ENCODE results near the gene STAT6. TPM values are rescaled to one million over a fixed set of nuclear protein-coding genes. Genes with fewer than 3 reads are reported as not detected.

STAT6 gene
- polyA plus RNA-seq, 1 donor from 2014 or later: 130 TPM

DNA sequence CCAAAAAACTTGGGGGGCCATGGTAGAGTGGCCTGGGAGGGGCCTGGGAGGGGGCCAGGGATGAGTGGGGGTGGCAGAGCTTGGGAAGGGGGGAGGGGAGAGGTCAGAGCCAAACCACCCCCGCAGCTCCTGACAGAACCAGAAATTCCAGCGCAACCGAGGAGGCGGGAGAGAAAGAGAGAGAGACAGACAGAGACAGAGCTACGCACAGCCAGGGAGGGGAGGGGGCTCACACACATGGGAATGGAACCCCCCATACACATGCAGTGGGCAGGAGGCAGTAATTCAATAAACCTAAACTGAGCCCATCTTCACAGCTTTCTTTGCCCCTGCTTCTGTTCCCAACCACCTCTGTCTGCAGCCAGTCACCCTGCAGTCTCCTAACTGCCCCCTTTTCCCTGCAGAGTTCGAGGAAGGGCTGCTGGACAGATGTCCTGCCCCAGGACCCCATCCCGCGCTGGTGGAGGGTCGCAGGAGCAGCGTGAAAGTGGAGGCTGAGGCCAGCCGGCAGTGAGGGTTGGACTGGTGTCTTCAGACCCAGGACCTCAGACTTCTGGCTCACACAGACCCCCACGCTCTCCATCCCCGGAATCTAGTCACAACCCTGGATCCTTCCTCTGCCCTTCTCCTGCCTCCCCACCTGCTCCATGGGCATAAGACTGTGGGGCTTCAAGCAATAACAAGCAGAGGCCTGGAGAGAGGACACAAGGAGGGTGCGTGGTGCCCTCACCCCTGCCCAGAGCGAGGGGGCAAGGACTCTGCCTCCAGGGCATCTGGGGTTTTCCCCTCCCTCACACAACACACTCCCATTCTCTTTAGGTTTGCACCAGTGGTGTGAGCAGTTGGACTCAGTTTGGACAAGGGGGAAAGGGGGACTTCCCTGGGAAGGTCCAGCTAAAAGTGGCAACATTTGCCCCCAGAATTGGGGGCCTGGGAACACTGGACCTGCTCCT is 16.7 kb downstream of the STAT6 start:
- Mint-ChIP-seq H3K27ac (peak overlapping the region; percentile 47 to 91 (median 71)), H3K4me3 (peak overlapping the region in 3 of 4 donors; percentile 63 to 91 (median 81)), H3K4me1 (peaks cover 25 to 33% (median 27%) of the 10 kb centered on the region in 3 donors), H3K36me3 (peaks cover 1% of the 10 kb centered on the region), H3K27me3 (no peaks in the 10 kb centered on the region), H3K9me3 (no peaks in the 10 kb centered on the region)

DNA sequence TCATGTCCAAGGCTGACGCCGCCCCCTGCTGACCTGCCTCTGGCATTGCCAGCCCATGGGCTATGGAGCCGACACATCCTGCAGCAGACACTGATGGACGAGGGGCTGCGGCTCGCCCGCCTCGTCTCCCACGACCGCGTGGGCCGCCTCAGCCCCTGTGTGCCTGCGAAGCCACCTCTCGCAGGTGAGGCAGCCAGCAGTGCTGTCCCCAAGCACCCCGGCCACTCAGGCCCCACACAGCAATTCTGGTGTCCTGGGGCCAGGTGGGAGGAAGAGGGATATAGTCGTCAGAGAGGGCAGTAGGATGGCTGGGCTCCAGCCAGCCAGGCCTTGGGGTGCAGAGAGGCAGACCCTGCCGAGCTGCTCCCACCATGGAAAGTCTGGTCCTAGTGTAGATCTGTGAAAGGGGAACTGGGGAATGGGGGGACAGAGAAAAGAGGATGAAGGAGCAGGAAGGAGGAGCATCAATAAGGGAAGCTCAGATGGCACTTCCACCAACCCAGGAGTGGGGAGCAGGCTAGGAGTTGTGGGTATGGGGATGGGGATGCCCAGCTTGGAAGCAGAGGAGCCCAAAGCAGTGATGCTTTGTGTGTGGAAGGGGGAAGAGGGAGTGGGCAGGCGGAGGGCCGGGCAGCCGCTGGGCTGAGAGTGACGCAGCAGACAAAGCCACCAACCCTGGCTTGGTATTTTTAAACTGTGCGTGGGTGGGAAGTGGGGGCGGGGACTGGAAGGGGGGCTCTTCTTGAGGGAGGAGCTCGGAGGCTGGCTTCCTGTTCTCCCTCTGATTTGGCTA is 17.6 kb downstream of the STAT6 start:
- H3K27me3 Mint-ChIP-seq: no peaks in the 10 kb centered on the region
- peaks cover 1% of the 10 kb centered on the region for H3K36me3 Mint-ChIP-seq
- H3K4me3 Mint-ChIP-seq: peak overlapping the region; percentile 74 to 91 (median 86)
- H3K4me1 Mint-ChIP-seq: peaks cover 25 to 33% (median 28%) of the 10 kb centered on the region in 3 donors
- H3K9me3 Mint-ChIP-seq: no peaks in the 10 kb centered on the region
- H3K27ac Mint-ChIP-seq: peak overlapping the region; percentile 6 to 91 (median 89)

DNA sequence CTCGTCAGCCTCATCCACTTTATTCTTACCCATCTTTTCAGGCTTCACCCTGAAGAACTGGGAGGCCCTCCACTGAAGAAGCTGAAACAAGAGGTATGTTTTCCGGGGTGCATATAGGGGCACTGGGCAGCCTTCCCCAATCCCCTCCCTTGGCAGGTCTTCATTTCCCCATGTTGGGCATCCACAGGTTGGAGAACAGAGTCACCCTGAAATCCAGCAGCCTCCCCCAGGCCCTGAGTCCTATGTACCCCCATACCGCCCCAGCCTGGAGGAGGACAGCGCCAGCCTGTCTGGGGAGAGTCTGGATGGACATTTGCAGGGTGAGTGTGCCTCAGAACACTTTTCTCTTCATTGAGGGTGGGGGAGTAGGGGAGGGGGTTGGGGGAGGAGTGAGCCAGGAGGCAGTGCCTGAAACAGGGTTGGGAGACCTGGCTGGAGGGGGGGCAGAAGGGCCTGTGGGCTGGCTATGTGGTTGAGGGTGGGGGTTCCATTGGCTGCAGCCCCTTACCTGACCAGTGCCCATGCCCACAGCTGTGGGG is 18.2 kb downstream of the STAT6 start:
- Mint-ChIP-seq H3K4me3 (peak overlapping the region; percentile 25 to 87 (median 74)), H3K9me3 (no peaks in the 10 kb centered on the region), H3K4me1 (peaks cover 25 to 35% (median 33%) of the 10 kb centered on the region in 3 donors), H3K36me3 (peaks cover 1% of the 10 kb centered on the region), H3K27me3 (no peaks in the 10 kb centered on the region), H3K27ac (peak overlapping the region; percentile 41 to 91 (median 59))

DNA sequence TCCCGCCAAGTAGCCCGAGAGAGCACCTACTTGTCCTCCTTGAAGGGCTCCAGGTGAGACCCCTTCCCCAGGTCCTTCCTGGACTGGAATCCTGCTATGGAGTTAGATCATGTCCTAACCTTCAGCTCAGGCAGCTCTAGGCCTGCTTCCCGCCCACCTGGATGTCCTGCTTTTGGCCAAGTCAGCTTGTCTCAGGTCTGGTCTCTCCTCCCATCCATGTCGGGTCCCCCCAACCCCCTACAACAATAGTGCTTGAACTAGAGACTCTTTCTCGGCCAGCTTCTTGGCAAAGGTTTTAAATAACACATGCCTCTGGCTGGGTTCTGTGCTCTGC is 18.7 kb downstream of the STAT6 start:
- Mint-ChIP-seq H3K27ac (peak overlapping the region; percentile 41 to 83 (median 59)), H3K9me3 (no peaks in the 10 kb centered on the region), H3K27me3 (no peaks in the 10 kb centered on the region), H3K4me3 (peak overlapping the region; percentile 25 to 87 (median 74)), H3K4me1 (peaks cover 25 to 36% (median 33%) of the 10 kb centered on the region in 3 donors), H3K36me3 (peaks cover 1% of the 10 kb centered on the region)

DNA sequence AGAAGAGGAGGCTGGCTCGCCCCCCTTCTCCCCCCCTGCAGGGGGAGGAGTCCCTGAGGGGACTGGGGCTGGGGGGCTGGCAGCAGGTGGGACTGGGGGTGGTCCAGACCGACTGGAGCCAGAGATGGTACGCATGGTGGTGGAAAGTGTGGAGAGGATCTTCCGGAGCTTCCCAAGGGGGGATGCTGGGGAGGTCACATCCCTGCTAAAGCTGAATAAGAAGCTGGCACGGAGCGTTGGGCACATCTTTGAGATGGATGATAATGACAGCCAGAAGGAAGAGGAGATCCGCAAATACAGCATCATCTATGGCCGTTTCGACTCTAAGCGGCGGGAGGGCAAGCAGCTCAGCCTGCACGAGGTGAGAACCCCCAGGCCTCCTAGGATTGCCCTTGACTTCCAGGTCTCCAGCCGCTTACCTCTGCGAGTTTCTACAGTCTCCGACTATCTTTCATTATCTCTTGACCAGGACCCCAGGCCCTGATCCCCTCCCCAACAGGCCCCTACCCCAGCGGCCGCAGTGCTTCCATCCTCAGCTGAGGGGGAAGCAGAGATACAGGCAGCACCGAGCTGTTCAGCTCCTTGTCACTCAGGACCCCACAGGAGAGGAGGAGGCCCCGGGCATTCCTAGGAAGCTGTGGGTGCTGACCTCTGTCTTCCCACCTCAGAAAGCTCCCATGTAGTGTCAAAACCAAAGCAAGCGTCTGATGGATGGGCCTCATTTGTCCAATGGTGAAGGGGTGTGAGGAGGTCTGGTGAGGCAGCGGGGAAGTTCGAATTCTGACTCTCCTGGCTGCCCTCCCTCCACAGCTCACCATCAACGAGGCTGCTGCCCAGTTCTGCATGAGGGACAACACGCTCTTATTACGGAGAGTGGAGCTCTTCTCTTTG is 19.3 kb downstream of the STAT6 start:
- Mint-ChIP-seq H3K4me1 (peaks cover 25 to 37% (median 33%) of the 10 kb centered on the region in 3 donors), H3K9me3 (no peaks in the 10 kb centered on the region), H3K36me3 (peaks cover 1% of the 10 kb centered on the region), H3K27me3 (no peaks in the 10 kb centered on the region), H3K4me3 (peak overlapping the region in 3 of 4 donors; percentile 49 to 87 (median 82)), H3K27ac (peak overlapping the region; percentile 59 to 85 (median 83))

DNA sequence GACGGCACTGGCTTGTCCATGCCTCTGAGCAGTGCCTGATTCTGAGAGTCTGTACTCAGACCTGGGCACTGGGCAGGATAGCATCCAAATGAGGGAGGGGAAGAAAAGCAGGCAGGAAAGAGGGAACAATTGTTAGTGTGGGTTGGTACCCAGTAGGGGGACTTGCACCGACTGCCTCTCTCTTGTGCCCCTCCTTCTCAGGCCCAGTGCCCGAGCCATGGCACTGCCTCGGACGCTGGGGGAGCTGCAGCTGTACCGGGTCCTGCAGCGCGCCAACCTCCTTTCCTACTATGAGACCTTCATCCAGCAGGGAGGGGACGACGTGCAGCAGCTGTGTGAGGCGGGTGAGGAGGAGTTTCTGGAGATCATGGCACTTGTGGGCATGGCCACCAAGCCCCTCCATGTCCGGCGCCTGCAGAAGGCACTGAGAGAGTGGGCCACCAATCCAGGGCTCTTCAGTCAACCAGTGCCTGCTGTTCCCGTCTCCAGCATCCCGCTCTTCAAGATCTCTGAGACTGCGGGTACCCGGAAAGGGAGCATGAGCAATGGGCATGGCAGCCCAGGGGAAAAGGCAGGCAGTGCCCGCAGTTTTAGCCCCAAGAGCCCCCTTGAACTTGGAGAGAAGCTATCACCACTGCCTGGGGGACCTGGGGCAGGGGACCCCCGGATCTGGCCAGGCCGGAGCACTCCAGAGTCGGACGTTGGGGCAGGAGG is 20.1 kb downstream of the STAT6 start:
- no peaks in the 10 kb centered on the region for H3K27me3 Mint-ChIP-seq
- peaks cover 1% of the 10 kb centered on the region for H3K36me3 Mint-ChIP-seq
- H3K9me3 Mint-ChIP-seq: no peaks in the 10 kb centered on the region
- peak overlapping the region in 2 of 3 donors; percentile 34 to 92 for H3K27ac Mint-ChIP-seq
- peak overlapping the region in 2 of 4 donors; percentile 49 to 96 for H3K4me3 Mint-ChIP-seq
- H3K4me1 Mint-ChIP-seq: peaks cover 32 to 43% (median 35%) of the 10 kb centered on the region in 3 donors

DNA sequence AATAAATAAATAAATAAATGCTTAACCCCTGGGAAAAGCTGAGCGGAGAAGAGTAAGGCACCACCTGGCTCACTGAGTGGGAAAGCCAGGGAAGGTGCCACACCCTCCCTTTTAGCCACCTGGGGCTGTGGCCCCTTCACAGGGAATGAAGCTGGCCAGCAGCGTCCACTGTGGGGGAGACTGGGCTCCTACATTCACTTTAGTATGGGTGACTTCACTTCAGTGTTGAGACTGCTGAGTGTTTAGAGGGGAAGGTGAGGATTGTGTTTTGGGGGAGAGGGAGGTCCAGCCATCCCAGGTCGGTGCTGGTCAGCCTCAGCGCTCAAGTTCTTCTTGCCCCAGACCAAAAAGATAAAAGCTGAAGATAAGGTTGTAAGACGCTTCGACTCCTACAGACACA is 20.7 kb downstream of the STAT6 start:
- no peaks in the 10 kb centered on the region for H3K9me3 Mint-ChIP-seq
- peak overlapping the region in 2 of 3 donors; percentile 34 to 92 for H3K27ac Mint-ChIP-seq
- H3K4me1 Mint-ChIP-seq: peaks cover 35 to 39% (median 36%) of the 10 kb centered on the region in 3 donors
- H3K27me3 Mint-ChIP-seq: no peaks in the 10 kb centered on the region
- H3K4me3 Mint-ChIP-seq: peak overlapping the region in 2 of 4 donors; percentile 49 to 96
- peaks cover 1% of the 10 kb centered on the region for H3K36me3 Mint-ChIP-seq

DNA sequence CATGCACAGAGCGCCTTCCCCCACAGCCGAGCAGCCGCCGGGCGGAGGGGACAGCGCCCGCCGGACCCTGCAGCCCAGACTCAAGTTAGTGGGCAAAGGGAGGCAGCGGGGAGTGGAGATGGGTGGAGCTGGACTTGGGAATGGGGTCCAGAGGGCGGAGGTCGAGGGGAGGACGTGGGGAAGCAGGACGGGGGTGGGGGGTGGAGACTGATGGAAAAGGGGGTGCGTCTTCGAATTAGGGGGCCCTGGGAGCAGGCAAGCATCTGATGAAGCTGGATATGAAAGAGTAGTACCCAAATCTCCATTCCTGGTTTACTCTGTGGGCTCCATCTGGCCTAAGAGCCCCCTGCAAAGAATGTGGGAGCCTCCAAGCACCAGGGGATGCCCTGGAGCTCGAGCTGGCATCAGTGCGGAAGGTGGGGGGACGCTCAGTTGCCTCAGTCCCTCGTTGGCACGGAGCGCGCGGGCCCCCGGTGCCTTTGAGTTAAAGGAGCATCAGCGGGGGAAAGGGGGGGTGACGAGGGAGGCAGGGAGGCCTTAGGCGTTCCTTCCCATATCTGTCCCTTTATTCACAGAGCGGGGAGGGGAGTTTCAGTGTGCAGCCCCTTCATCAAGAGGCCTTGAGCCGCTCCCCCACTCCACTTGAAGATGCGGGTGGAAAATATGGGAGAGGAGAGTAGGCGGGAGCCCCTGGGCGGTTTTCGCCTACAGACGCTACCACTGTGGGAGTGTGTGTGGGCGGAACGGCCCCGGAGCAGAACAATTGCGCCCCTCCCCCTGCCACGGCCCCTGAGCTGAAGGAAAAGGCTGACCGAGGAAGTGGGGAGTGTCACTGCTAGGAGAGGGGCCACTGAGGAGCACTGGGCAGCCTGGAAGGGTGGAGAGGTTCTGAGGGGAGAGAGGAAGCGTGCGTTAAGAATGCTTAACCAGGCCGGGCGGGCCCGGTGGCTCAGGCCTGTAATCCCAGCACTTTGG is 21.6 kb downstream of the STAT6 start:
- Mint-ChIP-seq H3K4me1 (peaks cover 34 to 44% (median 40%) of the 10 kb centered on the region in 3 donors), H3K9me3 (no peaks in the 10 kb centered on the region), H3K27me3 (no peaks in the 10 kb centered on the region), H3K4me3 (peak overlapping the region; percentile 91 to 98 (median 96)), H3K27ac (peak overlapping the region; percentile 88 to 92 (median 90)), H3K36me3 (peaks cover 1% of the 10 kb centered on the region)

DNA sequence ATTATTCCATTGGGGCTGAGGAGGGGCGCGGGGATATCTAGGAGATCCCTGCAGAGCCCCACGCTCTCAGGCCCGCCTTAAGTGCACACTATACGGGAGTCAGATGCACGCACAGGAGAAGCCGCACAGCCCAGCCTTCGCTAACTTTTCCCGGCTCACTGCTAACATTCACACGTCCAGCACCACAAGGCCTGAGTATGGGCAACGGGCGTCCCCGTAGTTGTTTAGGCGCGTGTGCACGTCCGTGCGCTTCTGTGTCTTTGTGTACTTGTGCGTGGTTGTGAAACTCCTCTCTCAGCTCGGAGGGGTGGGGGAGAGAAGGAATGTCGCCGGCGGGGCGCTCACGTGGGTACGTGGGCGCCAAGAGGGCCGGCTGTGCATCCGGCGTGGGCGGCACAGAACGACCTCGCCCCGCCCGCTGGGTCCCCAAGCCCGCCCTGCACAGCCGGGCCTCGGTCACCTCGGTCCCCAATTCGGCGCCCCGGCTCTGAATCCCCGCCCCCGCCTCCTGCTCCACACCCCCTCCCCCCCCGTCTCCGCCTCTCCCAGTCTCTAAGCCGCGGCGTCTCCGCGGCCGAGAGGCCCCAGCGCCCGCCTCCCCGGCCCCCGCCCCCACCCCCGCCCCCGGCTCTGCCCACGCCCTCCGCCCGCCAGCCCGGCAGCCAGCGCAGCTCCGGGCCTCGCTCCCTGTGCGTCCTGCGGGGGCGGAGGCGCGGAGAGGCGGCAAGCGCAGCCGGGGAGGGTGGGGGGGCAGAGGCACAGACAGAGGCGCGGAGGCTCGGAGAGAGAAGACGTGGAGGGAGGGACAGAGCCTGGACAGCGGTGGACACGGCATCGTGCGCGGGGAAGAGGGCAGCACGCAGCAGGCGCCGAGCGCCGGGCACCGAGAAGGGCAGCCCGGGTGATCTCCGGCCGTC is 22.6 kb downstream of the STAT6 start, which contains the start of gene NAB2:
TSS of gene NAB2 (plus strand) at position 761 of the 917 bp plus-strand sequence. CDS start 158 bp downstream, outside the sequence.
- peak within 1 kb of the TSS; percentile 97 to 98 (median 97) for H3K27ac Mint-ChIP-seq
- peak within 1 kb of the TSS; percentile 91 to 98 (median 96) for H3K4me3 Mint-ChIP-seq
- peaks cover 27 to 41% (median 35%) of the 10 kb centered on the region in 3 donors for H3K4me1 Mint-ChIP-seq
- H3K36me3 Mint-ChIP-seq: peaks cover 3% of the 10 kb centered on the region
- H3K27me3 Mint-ChIP-seq: no peaks in the 10 kb centered on the region
- H3K9me3 Mint-ChIP-seq: no peaks in the 10 kb centered on the region

DNA sequence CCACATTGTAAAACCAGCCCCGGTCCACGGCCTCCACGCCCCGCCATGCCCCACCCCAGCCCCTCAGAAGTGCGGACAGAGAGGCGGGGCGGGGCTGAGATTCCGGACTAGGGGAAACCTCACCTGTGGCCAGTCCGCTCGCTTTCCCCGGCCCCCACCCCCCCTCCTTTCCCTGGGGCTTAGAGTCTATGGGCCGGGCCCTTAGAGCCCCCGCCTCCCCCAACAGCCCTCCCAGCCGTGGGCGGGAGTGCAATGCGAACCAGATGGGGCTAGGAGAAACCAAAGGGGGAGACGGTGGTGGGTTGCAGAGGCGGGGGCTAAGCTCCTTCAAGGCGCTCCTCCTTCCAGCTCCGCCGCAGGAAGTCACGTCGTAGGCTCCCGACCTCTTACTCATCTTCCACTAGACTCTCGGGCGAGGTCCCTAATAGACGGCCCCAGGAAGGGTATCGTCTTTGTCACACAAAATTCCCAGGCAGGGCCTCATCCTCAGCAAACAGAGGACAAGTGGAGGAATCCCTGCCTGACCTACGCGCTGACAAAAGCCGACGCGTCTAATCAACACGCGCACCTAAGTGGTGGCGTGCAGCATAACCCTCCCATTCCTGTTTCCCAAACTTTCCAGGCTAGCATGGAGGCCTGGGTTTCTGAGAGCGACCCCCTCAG is 23.3 kb downstream of the STAT6 start:
- Mint-ChIP-seq H3K4me3 (peak overlapping the region; percentile 88 to 95 (median 94)), H3K9me3 (no peaks in the 10 kb centered on the region), H3K4me1 (peaks cover 27 to 38% (median 30%) of the 10 kb centered on the region in 3 donors), H3K27me3 (no peaks in the 10 kb centered on the region), H3K36me3 (peaks cover 3% of the 10 kb centered on the region), H3K27ac (peak overlapping the region; percentile 97 to 98 (median 97))

DNA sequence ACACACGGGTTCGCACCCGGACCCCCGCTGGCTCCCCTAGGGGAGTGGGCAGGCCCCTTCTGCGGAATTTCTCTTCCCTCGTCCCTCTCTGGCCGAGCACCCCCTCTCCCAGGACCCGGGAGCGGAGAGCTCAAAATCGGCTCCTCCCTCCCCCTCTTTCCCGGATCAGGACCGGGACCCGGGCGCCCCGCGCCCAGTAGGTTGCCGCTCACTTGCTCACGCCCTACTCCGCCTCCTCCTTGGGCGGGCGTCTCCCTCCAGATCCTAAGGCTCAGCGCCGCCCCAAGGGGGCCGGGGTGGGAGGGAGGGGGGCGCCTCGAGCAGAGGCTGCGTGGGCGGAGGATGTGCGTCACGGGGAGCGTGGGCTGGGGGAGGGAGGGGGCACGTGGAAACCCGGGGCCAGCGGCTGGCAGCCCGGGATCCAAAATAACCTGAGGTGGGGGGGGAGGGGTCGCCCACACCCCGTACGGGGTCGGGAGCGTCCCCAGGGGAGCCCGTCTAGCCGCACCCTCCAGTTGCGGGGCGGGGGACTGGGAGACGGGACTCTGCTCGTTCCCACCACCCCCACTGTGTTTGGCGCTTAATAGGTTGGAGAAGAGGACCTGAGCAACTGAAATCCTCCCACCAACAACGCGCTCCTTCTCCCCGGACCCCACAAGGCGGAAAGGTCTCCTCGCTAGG is 24.0 kb downstream of the STAT6 start:
- H3K36me3 Mint-ChIP-seq: peaks cover 2% of the 10 kb centered on the region
- no peaks in the 10 kb centered on the region for H3K9me3 Mint-ChIP-seq
- H3K4me3 Mint-ChIP-seq: peak overlapping the region; percentile 88 to 95 (median 94)
- peak overlapping the region; percentile 97 to 98 (median 97) for H3K27ac Mint-ChIP-seq
- H3K4me1 Mint-ChIP-seq: peaks cover 23 to 35% (median 27%) of the 10 kb centered on the region in 3 donors
- no peaks in the 10 kb centered on the region for H3K27me3 Mint-ChIP-seq

All from IgD-negative memory B cell (primary cell).